Stimulated activated CD4-positive, alpha-beta T cell treated with anti-CD3 and anti-CD28 coated beads, TNF-alpha, amount 100 ng/mL, for 48 hours (primary cell): ENCODE results near the gene ABHD16B.
"Not testable (repeated sequence)": the region's sequence is repeated elsewhere in the genome, so short reads cannot be mapped to it uniquely, and the experiment has no call there.

Source experiments
- DNase-seq, 3 donors: peaks; one replicate each; pipeline ENCODE4 v3.0.0-alpha.2; 2020; ENCODE audit warnings: low read depth in 3 of 3

The ABHD16B gene

GRCh38 chr20:63834491-63834880 lies 26.8 kb upstream of the ABHD16B start:
- DNase-seq: no peak

GRCh38 chr20:63835021-63835858 lies 26.1 kb upstream of the ABHD16B start:
- no peak for DNase-seq

- no peak for DNase-seq
Observed at GRCh38 chr20:63836458-63837344, 24.6 kb upstream of the ABHD16B start.

GRCh38 chr20:63837479-63837878 lies 23.8 kb upstream of the ABHD16B start:
- DNase-seq: no peak

- no peak for DNase-seq
Observed at GRCh38 chr20:63839620-63840019, 21.7 kb upstream of the ABHD16B start.

- DNase-seq: no peak
Observed at GRCh38 chr20:63840405-63840828, 20.9 kb upstream of the ABHD16B start.

GRCh38 chr20:63842258-63842657 lies 19.0 kb upstream of the ABHD16B start:
- DNase-seq: no peak

- no peak for DNase-seq
Observed at GRCh38 chr20:63843222-63843621, 18.1 kb upstream of the ABHD16B start.

GRCh38 chr20:63843778-63844177 lies 17.5 kb upstream of the ABHD16B start:
- DNase-seq: no peak

- no peak for DNase-seq
Observed at GRCh38 chr20:63844511-63844991, 16.7 kb upstream of the ABHD16B start.

GRCh38 chr20:63846128-63846771 lies 15.0 kb upstream of the ABHD16B start:
- DNase-seq: no peak

- no peak for DNase-seq
Observed at GRCh38 chr20:63846888-63847236, 14.4 kb upstream of the ABHD16B start.

- DNase-seq: no peak
Observed at GRCh38 chr20:63847237-63848002, 13.9 kb upstream of the ABHD16B start.

- no peak for DNase-seq
Observed at GRCh38 chr20:63848003-63848911, 13.0 kb upstream of the ABHD16B start.

- DNase-seq: peak in 2 of 3 donors; percentile 58 to 60
Observed at GRCh38 chr20:63850689-63851547, 10.4 kb upstream of the ABHD16B start.

GRCh38 chr20:63851548-63851943 lies 9.8 kb upstream of the ABHD16B start:
- not testable (repeated sequence) for DNase-seq

- not testable (repeated sequence) for DNase-seq
Observed at GRCh38 chr20:63853733-63854068, 7.6 kb upstream of the ABHD16B start.

- no peak for DNase-seq
Observed at GRCh38 chr20:63854069-63854765, 7.1 kb upstream of the ABHD16B start.
